A549 (cell line): ENCODE measurements around the gene MRPL23. TPM values are rescaled to one million over a fixed set of nuclear protein-coding genes. Genes with fewer than 3 reads are reported as not detected.

Experiments
- ATAC-seq, 2 experiments: fragments of 200-7000 bp in 1 of 2; fragments of >200 bp in 1 of 2; cut with Nextera tagmentation in 1 of 2; cut with Tn5 transposase in 1 of 2; 3 replicates each; pipeline versions ENCODE4 v1.8.0 to v1.9.1; 2018 to 2020; ENCODE audit warnings: mild to moderate bottlenecking in 1 of 2, moderate library complexity in 1 of 2
- CTCF ChIA-PET: fragments of 300-600 bp; sonication (Branson Sonifier 250); formaldehyde crosslinking; extraction: SDS; loops from one replicate; lab custom pipeline; 2021; ENCODE audit warnings: antibody characterized with exemption, inconsistent platforms; lab: Yijun Ruan, JAX
- POLR2A ChIA-PET: fragments of 350-600 bp; formaldehyde crosslinking; extraction: SDS; loops from one replicate; lab custom pipeline; 2021; ENCODE audit warnings: antibody characterized with exemption, inconsistent platforms; lab: Yijun Ruan, JAX
- DNase-seq, 2 experiments: peaks; one replicate each; pipeline versions ENCODE4 v3.0.0 to v3.0.0-alpha.2; 2011 to 2016; ENCODE audit warnings: low read depth in 1 of 2, low spot score in 1 of 2
- FAIRE-seq: peaks from 2 replicates; lab custom pipeline; 2011; peaks lifted over from hg19 to GRCh38; lab: Jason Lieb, UNC
- H3K27ac ChIP-seq, 2 experiments: fragments of >200 bp; sonication (Bioruptor Twin); formaldehyde crosslinking; 3 replicates each; pipeline ENCODE4 v1.5.1; 2016 to 2017
- H3K4me1 ChIP-seq: fragments of >200 bp; sonication (Bioruptor Twin); formaldehyde crosslinking; 3 replicates; pipeline ENCODE4 v1.6.1; 2016
- H3K4me2 ChIP-seq: fragments of >200 bp; sonication (Bioruptor Twin); formaldehyde crosslinking; 3 replicates; pipeline ENCODE4 v1.6.1; 2016
- H3K4me3 ChIP-seq: fragments of >200 bp; sonication (Bioruptor Twin); formaldehyde crosslinking; 3 replicates; pipeline ENCODE4 v1.5.1; 2016
- H3K9me3 ChIP-seq: fragments of >200 bp; sonication (Bioruptor Twin); formaldehyde crosslinking; 3 replicates; pipeline ENCODE4 v1.6.1; 2016
- CHD2 ChIP-seq: fragments of 150-350 bp; IDR thresholded peaks from 2 replicates; pipeline ENCODE4 v1.6.1; 2014; ENCODE audit warnings: low read length; ENCODE audit not compliant: partially characterized antibody
- EP300 ChIP-seq, 2 experiments: fragments of >200 bp; sonication (Bioruptor Twin); formaldehyde crosslinking; IDR thresholded peaks; 2 replicates in 1 of 2; 3 replicates in 1 of 2; pipeline ENCODE4 v1.6.1; 2016 to 2017
- FOXS1 ChIP-seq: fragments of 250-450 bp; sonication (Bioruptor Pico); IDR thresholded peaks from 2 replicates; pipeline ENCODE4 v1.5.0; 2020; ENCODE audit warnings: mild to moderate bottlenecking, moderate library complexity
- HMGXB4 ChIP-seq: fragments of 250-450 bp; sonication (Bioruptor Pico); IDR thresholded peaks from 2 replicates; pipeline ENCODE4 v1.5.0; 2021; ENCODE audit warnings: mild to moderate bottlenecking, moderate library complexity, borderline replicate concordance
- HOXB5 ChIP-seq: fragments of 250-450 bp; sonication (Bioruptor Pico); IDR thresholded peaks from 2 replicates; pipeline ENCODE4 v1.5.0; 2020; ENCODE audit warnings: mild to moderate bottlenecking, moderate library complexity
- JUN ChIP-seq, 2 experiments: fragments of >200 bp; sonication (Bioruptor Twin); formaldehyde crosslinking; IDR thresholded peaks; 2 replicates in 1 of 2; 3 replicates in 1 of 2; pipeline ENCODE4 v1.6.1; 2016 to 2017
- JUNB ChIP-seq: fragments of >200 bp; sonication (Bioruptor Twin); formaldehyde crosslinking; IDR thresholded peaks from 2 replicates; pipeline ENCODE4 v1.6.1; 2016
- MAX ChIP-seq: IDR thresholded peaks from 2 replicates; pipeline ENCODE4 v1.6.1; 2012
- NFE2L2 ChIP-seq: fragments of 150-350 bp; conservative IDR thresholded peaks from 2 replicates; pipeline ENCODE4 v1.6.1; 2014; ENCODE audit warnings: low read length
- POLR2AphosphoS2 ChIP-seq: conservative IDR thresholded peaks from 2 replicates; pipeline ENCODE4 v1.6.1; 2012; ENCODE audit warnings: low read length, improper control_type of control experiment, inconsistent platforms
- RAD21 ChIP-seq, 2 experiments: fragments of >200 bp in 1 of 2; sonication (Bioruptor Twin) in 1 of 2; formaldehyde crosslinking in 1 of 2; IDR thresholded peaks in 1 of 2; conservative IDR thresholded peaks in 1 of 2; 2 replicates in 1 of 2; 3 replicates in 1 of 2; pipeline ENCODE4 v1.6.1; 2012 to 2018; ENCODE audit warnings: inconsistent platforms in 1 of 2
- RCOR1 ChIP-seq: fragments of 150-350 bp; IDR thresholded peaks from 2 replicates; pipeline ENCODE4 v1.6.1; 2014; ENCODE audit warnings: antibody characterized with exemption, low read length, low read depth
- REST ChIP-seq: fragments of 200-600 bp; sonication (generic); IDR thresholded peaks from 2 replicates; pipeline ENCODE4 v1.6.1; 2016; ENCODE audit warnings: antibody characterized with exemption, mild to moderate bottlenecking, moderate library complexity
- RFX5 ChIP-seq: fragments of 450-650 bp; IDR thresholded peaks from 2 replicates; pipeline ENCODE4 v1.7.1; 2014; ENCODE audit warnings: antibody characterized with exemption, mild to moderate bottlenecking, moderate library complexity
- RNF2 ChIP-seq: fragments of 200-600 bp; sonication (generic); IDR thresholded peaks from 2 replicates; pipeline ENCODE4 v1.6.1; 2016; ENCODE audit warnings: low read depth, mild to moderate bottlenecking, antibody characterized with exemption, moderate library complexity, borderline replicate concordance
- TFCP2L1 ChIP-seq: fragments of 250-450 bp; sonication (Bioruptor Pico); IDR thresholded peaks from 2 replicates; pipeline ENCODE4 v1.5.0; 2021; ENCODE audit warnings: mild to moderate bottlenecking
- WGBS: methylation state at CpG from one replicate; pipeline ENCODE4 v1.1.6; 2017; ENCODE audit errors: missing lambda C conversion rate; 5-methylcytosine and 5-hydroxymethylcytosine counted together
- polyA plus RNA-seq, 4 experiments: library from polyadenylated mRNA; depleted of rRNA in 3 of 4; stranded (reverse); fragments of >200 nt; fragmentation: RNase III in 1 of 4; extraction: RNeasy Plus Mini Kit Qiagen cat#74134 plus additional on column Dnase treatment in 1 of 4; gene quantifications; 2 replicates in 3 of 4; 3 replicates in 1 of 4; pipeline ENCODE4 v1.2.3, GENCODE V29; 2011 to 2017
- TF ChIP-seq, protein P1 (sequence below): IDR thresholded peaks from 2 replicates; pipeline ENCODE4 v1.6.1; 2012; ENCODE audit warnings: low read depth, borderline replicate concordance
- TF ChIP-seq, protein P2 (sequence below): fragments of 250-450 bp; sonication (Bioruptor Pico); IDR thresholded peaks from 2 replicates; pipeline ENCODE4 v1.5.0; 2020; ENCODE audit warnings: low read depth, mild to moderate bottlenecking, moderate library complexity

Gene MRPL23
- polyA plus RNA-seq, 2 of the 4 experiments (the other 2 are of a cell fraction), result 77.7 to 160 TPM

DNA sequence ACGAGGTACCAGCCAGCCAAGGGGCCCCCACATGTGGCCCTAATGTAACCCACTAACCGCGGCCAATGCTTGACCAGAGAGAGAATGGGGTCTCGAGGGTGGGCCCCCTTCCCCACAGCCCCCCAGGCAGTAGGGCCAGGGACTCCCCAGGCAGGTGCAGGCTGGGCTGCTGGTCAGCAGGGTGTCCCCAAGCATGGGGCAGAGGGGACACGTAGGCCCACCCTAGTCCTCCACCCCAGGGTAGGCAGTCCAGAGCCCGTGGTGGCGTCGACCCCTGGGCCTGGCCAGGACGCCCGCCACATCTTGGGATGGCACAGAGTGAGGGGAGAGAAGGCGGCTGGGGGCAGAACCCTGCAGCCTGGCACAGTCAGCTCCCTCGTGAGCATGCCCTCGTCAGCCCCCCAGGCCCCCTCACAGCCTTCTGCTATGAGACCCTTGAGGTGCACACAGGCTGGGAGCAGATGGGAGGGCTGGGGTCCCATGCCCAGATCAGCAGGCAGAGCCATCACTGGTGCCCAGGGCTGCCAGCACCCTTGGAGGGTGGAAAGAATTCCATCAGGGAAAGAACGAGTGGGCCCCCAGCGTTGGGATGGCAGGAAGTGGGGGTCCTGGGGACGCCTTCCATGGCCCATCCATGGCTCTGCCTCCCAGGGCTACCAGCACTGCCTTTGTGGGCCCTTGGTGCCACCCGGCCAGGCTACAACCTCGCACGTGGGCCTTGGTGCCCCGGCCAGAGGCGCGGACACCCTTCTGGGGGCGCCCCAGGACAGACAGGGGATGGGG lies 21.6 kb upstream of the MRPL23 start:
- WGBS, result 73% methylated on average over 10 of the region's 23 CpGs
- H3K4me3 ChIP-seq, result no peak overlapping the region
- TF ChIP-seq RAD21 (conservative IDR thresholded peaks at IDR 0.05 in 1 of 2, IDR thresholded peaks at IDR 0.05 in 1 of 2), result no peak
- TF ChIP-seq NFE2L2, result no peak
- TF ChIP-seq, protein P1, sequence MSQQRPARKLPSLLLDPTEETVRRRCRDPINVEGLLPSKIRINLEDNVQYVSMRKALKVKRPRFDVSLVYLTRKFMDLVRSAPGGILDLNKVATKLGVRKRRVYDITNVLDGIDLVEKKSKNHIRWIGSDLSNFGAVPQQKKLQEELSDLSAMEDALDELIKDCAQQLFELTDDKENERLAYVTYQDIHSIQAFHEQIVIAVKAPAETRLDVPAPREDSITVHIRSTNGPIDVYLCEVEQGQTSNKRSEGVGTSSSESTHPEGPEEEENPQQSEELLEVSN, result no peak
- TF ChIP-seq, protein P2, sequence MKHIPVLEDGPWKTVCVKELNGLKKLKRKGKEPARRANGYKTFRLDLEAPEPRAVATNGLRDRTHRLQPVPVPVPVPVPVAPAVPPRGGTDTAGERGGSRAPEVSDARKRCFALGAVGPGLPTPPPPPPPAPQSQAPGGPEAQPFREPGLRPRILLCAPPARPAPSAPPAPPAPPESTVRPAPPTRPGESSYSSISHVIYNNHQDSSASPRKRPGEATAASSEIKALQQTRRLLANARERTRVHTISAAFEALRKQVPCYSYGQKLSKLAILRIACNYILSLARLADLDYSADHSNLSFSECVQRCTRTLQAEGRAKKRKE, result no peak
- no peak for TF ChIP-seq RFX5
- no peak for TF ChIP-seq MAX
- TF ChIP-seq FOXS1 (CRISPR knock-in tag), result no peak
- TF ChIP-seq CHD2, result no peak
- no peak for TF ChIP-seq HOXB5 (CRISPR knock-in tag)
- TF ChIP-seq REST, result no peak
- no peak for TF ChIP-seq TFCP2L1 (CRISPR knock-in tag)
- no peak for TF ChIP-seq EP300 (IDR thresholded peaks at IDR 0.05)
- no peak for TF ChIP-seq RNF2
- TF ChIP-seq POLR2AphosphoS2, result no peak
- TF ChIP-seq HMGXB4 (CRISPR knock-in tag), result no peak
- no peak for TF ChIP-seq JUN (IDR thresholded peaks at IDR 0.05)
- no peak for TF ChIP-seq RCOR1
- TF ChIP-seq JUNB, result no peak
- TF ChIP-seq, all 56 proteins: peak for 0
- Histone ChIP-seq H3K9me3 (no peaks in the 10 kb centered on the region), H3K4me2 (no peak overlapping the region), H3K27ac (no peak overlapping the region), H3K4me1 (no peaks in the 10 kb centered on the region)
- CTCF ChIA-PET, result interaction anchor here (1.0 to 1.1 kb wide), 2 partner anchors 9 to 43 kb away, joined by 3 read pairs; no protein-coding TSS in a partner anchor
- DNase-seq (no peak), ATAC-seq (no peak), FAIRE-seq (no peak)
- POLR2A ChIA-PET, result no interaction called here
